ENCODE results near the gene PIPOX. TPM values are rescaled to one million over a fixed set of nuclear protein-coding genes. Genes with fewer than 3 reads are reported as not detected.

The PIPOX gene
- 2.2 and 3.0 TPM in 2 replicates for total RNA-seq

GRCh38 chr17:29042679-29043538, at the start of gene PIPOX:
Gene PIPOX (plus strand): TSS chr17:29043141. CDS start chr17:29043226, 85 bp downstream.

GRCh38 chr17:29005936-29006511, 36.9 kb upstream of the PIPOX start, which contains the start of gene SEZ6:
Gene SEZ6 (minus strand): TSS chr17:29006033. CDS start chr17:29005869, 164 bp downstream.

Other genes starting within 250 kb of the PIPOX start
- 1.5 and 1.6 TPM in 2 replicates for gene FAM222B, start 200.4 kb upstream of the PIPOX start, total RNA-seq
- 11.1 and 12.5 TPM in 2 replicates for gene ERAL1, start 188.1 kb upstream of the PIPOX start, total RNA-seq
- 35.5 and 42.6 TPM in 2 replicates for gene FLOT2, start 145.4 kb upstream of the PIPOX start, total RNA-seq
- gene DHRS13, start 140.1 kb upstream of the PIPOX start, total RNA-seq: 2.8 and 4.4 TPM in 2 replicates
- gene PHF12, start 91.6 kb upstream of the PIPOX start, total RNA-seq: 10.7 and 14.5 TPM in 2 replicates
- not detected in 2 replicates for gene SEZ6, start 37.1 kb upstream of the PIPOX start, total RNA-seq
- 93.2 and 128 TPM in 2 replicates for gene MYO18A, start 137.3 kb downstream of the PIPOX start, total RNA-seq
- not detected in 2 replicates for gene CRYBA1, start 203.7 kb downstream of the PIPOX start, total RNA-seq

Measured in bronchial smooth muscle cell (primary cell).